Stimulated activated CD8-positive, alpha-beta memory T cell treated with anti-CD3 and anti-CD28 coated beads, Interleukin-15, amount 100 ng/mL, for 24 hours (primary cell): ENCODE results near the gene NAGK.
"Not testable (repeated sequence)": the region's sequence is repeated elsewhere in the genome, so short reads cannot be mapped to it uniquely, and the experiment has no call there.

Experiments used
- DNase-seq: peaks from one replicate; pipeline ENCODE4 v3.0.0-alpha.2; 2020; ENCODE audit warnings: low read depth

The NAGK gene

DNA sequence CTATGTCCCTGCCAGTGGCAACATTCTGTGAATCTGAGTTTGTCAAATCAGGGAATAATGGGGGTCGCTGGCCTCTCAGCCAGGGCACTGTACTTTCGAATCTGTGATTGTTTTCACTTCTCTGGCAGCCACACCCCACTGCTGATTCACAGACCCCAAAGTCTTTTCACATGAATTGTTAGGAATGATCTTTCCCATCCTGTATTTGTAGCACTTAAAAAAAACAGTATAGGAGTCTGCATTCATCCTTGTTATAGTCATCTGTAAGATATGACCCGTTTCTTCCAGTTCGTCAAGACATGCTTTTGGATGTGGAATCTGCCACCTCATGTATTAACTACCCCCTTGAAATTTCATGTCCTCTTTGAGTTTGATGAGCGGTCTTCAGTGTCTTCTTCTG, 928 bp downstream of the NAGK start:
- DNase-seq: no peak

DNA sequence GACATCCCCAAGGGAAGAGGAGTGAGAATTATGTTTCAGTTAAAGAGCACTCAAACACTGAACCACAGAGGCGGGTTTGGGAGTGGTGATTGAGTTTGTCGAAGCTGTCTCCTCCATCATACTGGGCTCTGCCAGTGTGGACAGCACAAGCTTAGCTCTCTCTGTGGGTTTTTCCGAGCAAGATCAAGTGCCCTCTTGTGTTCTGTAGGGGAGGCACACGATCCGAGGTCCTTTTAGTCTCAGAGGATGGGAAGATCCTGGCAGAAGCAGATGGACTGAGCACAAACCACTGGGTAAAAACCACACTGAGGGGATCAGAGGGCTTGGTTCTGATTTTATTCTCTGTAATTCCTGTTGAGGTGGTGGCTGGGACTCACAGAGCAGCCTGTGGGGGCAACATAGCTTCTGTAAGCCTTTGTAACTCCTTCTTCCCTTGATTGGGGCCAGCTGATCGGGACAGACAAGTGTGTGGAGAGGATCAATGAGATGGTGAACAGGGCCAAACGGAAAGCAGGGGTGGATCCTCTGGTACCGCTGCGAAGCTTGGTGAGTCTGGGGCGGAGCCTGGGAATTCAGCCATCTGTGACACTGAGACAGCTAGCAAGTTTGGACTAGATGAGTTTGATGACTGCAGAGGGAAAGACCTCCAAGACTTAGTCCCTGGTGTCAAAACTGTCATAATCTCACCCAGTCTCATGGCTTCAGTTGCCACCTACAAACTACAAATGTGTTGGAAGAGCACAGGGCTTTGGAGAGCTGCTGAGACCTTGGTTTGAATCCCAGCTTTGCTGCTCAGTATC, 2.0 kb downstream of the NAGK start:
- DNase-seq: no peak

DNA sequence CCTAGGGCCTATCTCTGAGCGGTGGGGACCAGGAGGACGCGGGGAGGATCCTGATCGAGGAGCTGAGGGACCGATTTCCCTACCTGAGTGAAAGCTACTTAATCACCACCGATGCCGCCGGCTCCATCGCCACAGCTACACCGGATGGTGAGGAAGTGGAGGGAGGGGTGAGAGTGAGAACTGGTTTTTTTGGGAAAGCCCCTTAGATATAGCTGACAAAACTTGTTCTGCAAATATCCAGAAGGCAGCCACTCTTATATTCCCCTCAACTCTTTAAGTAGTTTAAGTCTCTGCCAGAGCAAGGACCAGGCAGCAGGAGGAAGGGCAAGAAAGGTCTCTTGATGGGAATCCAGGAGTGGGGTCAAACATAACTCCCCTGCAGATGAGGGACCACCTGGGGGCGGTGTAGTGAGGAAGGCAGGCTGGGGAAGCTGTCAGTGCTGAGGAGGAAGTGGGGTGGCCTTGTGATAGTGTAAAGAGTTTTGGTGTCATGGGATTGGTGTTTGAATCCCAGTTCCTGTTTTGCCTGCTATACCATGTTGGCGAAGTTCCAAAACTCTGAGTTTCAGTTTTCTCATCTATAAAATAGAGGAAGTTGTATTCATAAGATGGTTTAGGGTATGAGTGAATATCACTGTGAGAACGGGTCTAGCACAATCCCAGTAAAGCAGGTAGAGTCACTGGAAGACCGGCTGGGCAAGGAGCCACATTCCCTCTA, 3.4 kb downstream of the NAGK start:
- DNase-seq: no peak

DNA sequence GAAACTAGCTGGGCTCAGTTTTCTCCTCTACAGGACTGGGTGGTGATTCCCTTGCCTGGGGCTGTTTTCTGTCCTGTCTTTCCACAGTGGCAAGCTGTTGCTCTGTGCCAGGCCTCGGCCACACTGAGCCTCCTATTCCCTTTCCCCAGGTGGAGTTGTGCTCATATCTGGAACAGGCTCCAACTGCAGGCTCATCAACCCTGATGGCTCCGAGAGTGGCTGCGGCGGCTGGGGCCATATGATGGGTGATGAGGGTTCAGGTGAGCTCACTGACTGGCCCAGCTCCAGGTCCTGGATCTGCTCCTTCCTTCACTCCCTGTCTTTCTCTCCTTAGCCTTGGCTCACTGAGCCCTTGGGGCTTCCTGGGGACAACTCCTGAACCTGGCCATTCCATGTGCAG, 4.0 kb downstream of the NAGK start:
- DNase-seq: no peak

DNA sequence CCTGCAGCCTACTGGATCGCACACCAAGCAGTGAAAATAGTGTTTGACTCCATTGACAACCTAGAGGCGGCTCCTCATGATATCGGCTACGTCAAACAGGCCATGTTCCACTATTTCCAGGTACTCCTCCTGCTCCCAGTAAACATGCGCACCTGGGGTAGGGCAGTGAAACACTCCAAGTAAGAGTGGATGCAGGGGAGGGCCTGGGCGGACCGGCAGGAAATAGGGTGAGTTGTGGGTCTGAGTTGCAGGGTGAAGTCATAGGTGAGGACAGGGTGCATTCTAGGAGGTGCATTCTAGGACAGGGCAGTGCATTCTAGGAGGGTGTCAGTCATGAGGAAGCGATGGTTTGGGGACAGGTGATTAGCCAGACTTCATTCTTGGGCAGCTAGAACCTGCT, 5.0 kb downstream of the NAGK start:
- DNase-seq: no peak

DNA sequence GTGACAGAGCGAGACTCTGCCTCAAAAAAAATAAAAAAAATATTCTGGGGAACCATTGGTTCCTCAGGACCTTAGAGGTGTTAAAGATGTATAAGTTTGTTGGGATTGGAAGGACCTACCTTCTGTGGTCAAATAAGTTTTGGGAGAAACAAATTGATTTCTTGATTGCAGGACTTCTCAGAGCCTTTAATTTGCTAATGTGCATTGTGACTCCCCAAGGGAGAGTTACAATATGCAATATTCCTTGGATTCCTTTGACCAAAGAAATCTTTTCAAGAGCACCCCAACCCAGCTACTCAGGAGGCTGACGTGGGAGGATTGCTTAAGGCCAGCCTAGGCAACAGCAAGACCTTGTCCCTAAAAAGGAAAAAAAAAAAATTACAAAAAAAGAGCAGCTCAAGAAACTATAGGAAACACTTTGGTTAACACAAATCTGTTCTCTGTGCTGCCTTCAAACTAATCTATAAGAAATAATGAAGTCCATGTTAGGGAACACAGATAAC, 6.5 kb downstream of the NAGK start:
- no peak for DNase-seq

DNA sequence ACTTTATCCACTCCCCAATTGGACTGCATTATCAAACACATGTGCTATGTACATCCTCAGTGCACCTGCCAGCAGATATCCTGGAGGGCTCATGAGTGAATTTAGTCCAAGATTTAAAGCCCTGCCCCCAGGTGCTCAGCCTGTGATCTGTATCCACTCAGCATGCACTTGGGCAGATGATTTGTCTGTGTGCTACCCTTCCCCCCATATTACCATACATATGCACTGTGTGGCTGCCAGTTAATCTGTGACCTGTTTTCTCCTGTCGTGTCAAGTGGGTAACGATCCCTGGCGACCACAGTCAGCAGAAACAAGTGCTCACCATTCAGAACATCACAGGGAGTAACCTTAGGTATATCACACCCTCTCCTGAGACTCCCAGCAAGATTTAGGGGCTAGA, 10.2 kb downstream of the NAGK start:
- no peak for DNase-seq

DNA sequence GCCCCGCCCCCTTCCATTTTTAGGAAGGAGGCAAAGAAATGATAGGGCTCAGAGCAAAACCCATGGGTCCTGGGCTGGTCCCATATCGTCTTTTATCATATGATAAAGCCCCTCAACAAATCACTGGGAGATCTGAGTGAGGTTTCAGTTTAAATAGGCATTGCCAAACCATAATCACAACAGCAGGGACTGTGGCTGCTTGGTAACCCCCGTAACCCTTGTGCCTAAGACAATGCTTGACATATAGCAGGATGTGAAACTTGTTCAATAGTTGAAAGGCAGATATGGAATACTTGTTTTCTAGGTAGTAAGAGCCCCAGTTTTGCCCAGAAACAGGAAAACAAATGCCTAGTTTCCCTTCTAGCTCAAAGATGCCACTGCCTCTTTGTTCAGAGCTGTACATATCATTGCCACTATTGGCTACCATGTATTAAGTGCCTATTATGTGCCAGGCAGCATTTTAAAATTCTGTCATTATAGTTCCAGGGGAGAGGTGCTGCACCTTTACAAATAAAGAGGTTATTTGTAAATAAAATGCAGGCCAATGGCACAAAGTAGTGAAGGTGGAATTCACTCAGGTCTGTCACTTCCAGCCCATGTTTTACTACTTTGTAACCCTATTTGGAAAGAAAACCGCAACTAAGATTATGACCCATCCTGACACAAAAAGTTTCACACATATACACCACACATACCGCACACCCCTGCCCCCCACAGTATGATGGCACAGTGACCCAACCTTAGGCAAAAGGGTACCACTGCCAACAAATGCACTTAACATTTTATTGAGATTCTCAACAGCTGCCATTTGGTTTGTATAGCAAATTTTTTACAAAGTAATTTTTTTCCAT, 14.2 kb downstream of the NAGK start:
- no peak for DNase-seq

DNA sequence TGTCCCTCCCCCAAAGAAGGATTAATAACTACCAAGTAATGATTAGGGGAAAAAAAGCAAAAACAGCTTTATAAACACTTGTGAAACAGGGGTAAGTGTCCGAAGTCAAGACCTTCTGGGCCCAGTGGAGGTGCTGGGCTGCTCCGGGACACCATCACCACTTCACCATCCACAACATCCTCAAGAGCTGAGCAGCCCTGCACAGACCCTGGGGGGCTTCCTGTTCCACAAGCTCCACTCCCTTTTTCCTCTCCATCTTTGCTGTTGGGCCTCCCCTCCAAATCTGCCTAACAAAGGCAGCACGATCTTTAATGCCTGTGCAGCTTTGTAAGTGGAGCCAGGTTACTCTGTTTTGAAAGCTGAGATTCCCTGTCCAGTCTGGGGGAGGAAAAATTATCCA, 14.8 kb downstream of the NAGK start:
- not testable (repeated sequence) for DNase-seq

DNA sequence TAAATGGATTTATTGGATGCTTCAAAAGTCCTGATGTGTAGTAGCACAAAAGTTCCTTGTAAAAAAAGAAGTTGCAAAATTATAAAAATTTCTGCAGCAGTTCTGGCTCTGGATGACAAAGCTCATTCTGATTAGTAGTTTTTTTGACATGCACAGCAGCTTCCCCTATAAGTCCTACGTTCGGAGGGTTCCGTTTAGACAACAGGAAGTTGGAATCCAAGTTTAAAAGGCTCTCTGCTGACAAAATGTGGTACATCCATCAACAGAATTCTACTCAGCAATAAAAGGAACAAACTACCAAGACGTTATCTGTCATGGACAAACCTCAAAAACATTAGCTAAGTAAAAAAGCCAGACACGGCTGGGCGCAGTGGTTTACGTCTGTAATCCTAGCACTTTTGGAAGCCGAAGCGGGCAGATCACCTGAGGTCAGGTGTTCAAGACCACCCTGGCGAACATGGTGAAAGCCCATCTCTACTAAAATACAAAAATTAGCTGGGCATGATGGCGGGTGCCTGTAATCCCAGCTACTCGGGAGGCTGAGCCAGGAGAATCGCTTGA, 15.4 kb downstream of the NAGK start:
- not testable (repeated sequence) for DNase-seq

DNA sequence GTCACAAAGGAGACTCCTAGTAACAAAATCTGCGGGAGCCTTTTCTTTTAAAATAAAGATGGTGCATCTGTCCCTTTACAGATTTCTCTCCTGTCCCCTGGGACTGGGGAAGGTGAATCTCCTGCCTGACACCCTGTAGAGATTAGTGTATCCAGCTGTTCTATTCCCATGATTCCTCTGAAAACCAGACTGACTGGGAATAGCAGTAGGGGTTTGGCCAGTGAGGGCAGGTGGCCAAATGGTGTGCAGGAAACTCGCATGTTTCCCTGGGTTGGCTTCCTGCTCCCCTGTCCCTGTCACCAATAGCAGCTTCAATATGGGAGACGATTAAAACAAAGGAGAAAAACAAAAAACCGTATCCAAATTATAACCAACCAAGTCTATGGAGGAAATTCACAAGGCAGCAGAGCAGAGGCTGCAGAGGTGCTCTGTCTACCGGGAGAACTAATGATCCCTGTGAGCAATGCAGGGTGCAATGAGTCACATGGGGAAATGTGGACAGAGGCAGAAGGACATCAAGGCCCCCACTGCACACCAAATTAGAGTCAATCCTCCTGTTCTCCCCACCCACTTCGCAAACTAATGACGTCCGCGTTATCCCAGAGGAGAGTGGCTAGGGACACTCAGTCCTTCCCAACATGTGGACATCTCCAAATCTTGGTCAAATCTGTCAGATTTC, 17.0 kb downstream of the NAGK start:
- DNase-seq: not testable (repeated sequence)

DNA sequence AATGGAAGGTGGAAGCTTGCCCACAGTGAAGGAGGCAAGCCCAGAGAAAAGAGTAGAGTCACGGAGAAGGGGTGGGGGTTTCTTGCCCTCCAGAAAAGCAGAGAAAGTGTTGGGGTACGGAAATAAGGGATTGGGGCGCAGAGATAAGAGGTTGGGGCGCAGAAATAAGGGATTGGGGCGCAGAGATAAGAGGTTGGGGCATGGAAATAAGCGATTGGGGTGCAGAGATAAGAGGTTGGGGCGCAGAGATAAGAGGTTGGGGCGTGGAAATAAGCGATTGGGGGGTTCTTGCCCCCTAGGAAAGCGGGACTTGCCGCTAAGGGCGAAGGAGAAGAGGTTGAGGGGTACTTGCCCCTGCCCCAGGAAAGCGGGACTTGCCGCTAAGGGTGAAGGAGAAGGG, 21.0 kb downstream of the NAGK start:
- not testable (repeated sequence) for DNase-seq

DNA sequence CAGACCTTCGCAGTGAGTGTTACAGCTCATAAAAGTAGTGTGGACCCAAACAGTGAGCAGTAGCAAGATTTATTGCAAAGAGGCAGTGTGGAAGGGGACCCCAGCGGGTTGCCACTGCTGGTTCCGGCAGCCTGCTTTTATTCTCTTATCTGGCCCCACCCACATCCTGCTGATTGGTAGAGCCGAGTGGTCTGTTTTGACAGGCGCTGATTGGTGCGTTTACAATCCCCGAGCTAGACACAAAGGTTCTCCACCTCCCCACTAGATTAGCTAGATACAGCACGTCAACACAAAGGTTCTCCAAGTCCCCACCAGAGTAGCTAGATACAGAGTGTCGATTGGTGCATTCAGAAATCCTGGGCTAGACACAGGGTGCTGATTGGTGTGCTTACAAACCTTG, 23.4 kb downstream of the NAGK start:
- not testable (repeated sequence) for DNase-seq

DNA sequence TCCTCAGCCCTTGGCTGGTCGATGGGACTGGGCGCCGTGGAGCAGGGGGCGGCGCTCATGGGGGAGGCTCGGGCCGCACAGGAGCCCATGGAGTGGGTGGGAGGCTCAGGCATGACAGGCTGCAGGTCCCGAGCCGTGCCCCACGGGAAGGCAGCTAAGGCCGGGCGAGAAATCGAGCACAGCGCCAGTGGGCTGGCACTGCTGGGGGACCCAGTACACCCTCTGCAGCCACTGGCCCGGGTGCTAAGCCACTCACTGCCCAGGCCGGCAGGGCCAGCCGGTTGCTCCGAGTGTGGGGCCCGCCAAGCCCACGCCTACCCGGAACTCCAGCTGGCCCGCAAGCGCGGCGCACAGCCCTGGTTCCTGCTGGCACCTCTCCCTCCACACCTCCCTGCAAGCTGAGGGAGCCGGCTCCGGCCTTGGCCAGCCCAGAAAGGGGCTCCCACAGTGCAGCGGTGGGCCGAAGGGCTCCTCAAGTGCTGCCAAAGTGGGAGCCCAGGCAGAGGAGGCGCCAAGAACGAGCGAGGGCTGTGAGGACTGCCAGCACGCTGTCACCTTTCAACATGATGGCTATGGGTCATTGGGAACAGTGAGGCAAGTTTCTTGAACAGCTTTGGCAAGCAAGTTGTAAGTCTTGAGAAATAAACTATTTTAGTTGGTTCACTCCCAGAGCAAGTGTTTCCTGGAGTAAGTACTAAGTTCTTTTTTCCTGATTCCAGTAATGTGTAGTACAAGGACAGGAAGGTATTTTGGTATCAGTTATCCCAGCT, 24.2 kb downstream of the NAGK start:
- not testable (repeated sequence) for DNase-seq

DNA sequence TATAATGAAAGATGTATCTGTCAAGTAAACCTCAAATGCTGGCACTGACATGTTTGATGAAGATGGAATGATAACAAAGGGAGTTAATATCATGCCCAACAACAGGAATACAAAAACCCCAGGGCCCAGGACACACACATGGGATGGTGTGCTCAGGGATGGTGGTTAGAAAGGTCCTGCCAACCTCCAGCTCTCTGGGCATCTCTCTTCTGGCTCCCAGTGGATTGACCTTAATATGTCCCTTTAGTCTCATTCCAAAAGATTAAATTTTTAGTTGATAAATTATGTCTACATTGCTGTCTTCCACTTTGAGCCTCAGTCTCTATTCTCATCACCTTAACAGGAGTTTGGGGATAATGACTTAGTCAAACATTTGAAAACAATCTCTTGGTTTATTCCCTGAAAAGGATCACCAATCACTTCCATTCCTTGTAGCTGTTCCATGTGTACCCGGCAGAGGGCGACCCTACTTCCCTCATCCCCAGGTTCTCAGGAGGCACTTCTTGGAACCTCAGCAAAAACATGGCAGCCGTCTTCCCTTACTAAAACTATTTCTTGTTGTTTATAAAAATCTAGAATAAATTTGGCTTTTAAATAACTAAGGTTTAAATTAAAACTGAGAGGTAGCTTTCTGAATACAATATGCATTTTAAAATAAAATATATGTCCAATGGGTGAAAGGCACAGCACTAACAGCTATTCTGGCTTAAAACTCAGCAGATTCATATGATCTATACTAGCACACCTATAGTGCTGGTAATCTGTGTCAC, 31.9 kb downstream of the NAGK start:
- DNase-seq: no peak

DNA sequence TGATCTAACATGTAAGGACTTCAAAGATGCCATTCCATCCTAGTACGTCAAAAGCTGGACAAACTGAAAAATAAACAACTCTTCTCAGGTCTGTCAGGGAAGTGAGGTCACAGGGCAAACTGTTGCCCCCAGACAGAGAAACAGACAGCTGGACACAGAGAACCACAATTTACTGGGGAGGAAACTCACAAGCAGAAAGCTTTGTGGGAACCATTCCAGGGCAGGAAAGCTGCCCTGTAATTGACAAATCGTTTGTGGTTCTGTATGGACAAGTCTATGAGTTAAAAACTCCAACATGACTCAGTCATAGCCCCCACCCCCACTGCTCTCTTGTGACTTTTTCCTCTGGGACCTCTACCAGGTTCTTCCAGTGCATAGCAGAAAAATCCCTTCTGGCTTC, 33.2 kb downstream of the NAGK start:
- DNase-seq: no peak

DNA sequence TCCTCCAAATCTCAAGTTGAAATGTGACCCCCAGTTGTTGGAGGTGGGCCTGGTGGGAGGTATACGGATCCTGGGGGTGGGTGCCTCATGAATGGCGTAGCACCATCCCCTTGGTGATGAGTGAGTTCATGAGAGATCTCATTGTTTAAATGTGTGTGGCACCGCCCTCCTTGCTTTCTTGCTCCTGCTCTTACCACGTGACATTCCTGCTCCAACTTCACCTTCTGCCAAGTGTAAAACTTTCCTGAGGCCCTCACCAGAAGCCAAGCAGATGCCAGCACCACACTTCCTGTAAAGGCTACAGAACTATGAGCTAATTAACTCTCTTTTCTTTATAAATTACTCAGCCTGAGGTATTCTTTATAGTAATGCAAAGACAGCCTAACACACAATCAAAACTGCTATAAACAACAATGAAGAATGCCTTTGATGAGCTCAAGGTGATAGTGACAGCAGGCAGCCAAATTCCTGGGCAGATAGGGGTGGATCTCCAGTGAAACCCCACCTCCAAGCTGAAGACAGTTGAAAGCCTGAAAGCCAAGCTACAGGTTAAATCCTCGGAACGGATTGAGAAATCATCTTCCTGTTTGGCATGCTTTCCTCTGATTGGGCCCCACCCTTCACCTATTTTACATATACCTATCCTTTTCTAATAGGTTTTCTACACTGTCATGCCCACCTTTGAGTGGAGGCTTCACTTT, 34.7 kb downstream of the NAGK start:
- DNase-seq: no peak

DNA sequence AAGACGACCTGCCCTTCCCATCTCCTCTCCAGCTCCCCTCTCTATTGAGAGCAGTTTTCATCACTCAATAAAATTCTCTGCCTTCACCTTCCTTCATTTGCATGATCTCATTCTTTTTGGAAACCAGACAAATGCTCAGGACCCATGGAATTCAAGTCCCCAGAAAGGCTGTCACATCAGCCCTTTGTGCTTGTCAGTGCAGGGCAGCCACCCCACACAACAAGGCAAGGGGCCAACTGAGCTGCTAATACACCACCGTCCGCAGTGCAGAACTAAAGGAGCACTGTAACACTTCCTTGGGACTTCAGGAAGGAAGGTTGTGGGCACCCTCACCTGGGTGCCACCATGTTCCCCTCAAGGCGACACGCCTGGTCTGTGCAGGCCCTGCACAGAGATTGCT, 35.4 kb downstream of the NAGK start:
- DNase-seq: no peak

DNA sequence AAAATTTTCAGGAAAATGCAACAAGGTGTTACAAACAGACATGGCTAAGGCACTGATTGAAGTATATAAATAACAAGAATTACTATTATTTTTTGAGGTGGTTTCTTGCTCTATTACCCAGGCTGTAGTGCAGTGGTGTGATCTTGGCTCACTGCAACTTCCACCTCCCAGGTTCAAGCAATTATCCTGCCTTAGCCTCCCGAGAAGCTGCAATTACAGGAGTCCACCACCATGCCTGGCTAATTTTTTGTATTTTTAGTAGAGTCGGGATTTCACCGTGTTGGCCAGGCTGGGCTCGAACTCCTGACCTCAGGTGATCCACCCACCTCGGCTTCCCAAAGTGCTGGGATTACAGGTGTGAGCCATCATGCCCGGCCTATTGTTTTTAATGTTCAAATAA, 38.0 kb downstream of the NAGK start:
- DNase-seq: not testable (repeated sequence)
